Suprapubic skin (tissue), 4 donors: ENCODE measurements around the gene FOXK2.

Experiments
- CTCF ChIP-seq, 2 donors: fragments of 200-600 bp in 1 of 2; fragments of 450-650 bp in 1 of 2; sonication (generic) in 1 of 2; IDR thresholded peaks; one replicate each; pipeline ENCODE4 v1.5.1; 2016 to 2019; ENCODE audit warnings: antibody characterized with exemption in 2 of 2, mild to moderate bottlenecking in 1 of 2, moderate library complexity in 1 of 2
- EP300 ChIP-seq: sonication (generic); formaldehyde crosslinking; IDR thresholded peaks from one replicate; pipeline ENCODE4 v1.6.1; 2017; ENCODE audit warnings: antibody characterized with exemption
- POLR2A ChIP-seq, 2 donors: fragments of 450-650 bp; IDR thresholded peaks; one replicate each; pipeline ENCODE4 v1.6.1; 2017; ENCODE audit warnings: antibody characterized with exemption in 2 of 2, mild to moderate bottlenecking in 2 of 2, moderate library complexity in 2 of 2
- POLR2AphosphoS5 ChIP-seq, 3 donors: sonication (generic); formaldehyde crosslinking; IDR thresholded peaks; one replicate each; pipeline ENCODE4 v1.6.1; 2017; ENCODE audit warnings: antibody characterized with exemption in 3 of 3

GRCh38 chr17:82604532-82604931 lies 85.0 kb downstream of the FOXK2 start:
- TF ChIP-seq CTCF (IDR thresholded peaks at IDR 0.05) (no peak), POLR2AphosphoS5 (IDR thresholded peaks at IDR 0.05) (no peak), EP300 (no peak), POLR2A (IDR thresholded peaks at IDR 0.05) (no peak)
